NB4 (cell line): ENCODE results near the gene KRT14.

ENCODE experiments used
- CTCF ChIP-seq: IDR thresholded peaks from one replicate; pipeline ENCODE4 v1.5.1; 2012; ENCODE audit warnings: low read depth, low read length
- POLR2A ChIP-seq: IDR thresholded peaks from 2 replicates; pipeline ENCODE4 v1.6.1; 2011; ENCODE audit warnings: mild to moderate bottlenecking; ENCODE audit not compliant: insufficient read length; ENCODE audit errors: extremely low read depth
- TF ChIP-seq, protein P1 (sequence below): IDR thresholded peaks from 2 replicates; pipeline ENCODE4 v1.6.1; 2011; ENCODE audit warnings: low read depth, low read length

GRCh38 chr17:41625602-41626001 lies 38.9 kb upstream of the KRT14 start:
- no peak for TF ChIP-seq POLR2A
- TF ChIP-seq CTCF, result no peak
- TF ChIP-seq, protein P1, sequence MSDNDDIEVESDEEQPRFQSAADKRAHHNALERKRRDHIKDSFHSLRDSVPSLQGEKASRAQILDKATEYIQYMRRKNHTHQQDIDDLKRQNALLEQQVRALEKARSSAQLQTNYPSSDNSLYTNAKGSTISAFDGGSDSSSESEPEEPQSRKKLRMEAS, result no peak
